Tibial nerve (tissue), 4 donors: Measurements from ENCODE around the gene SMAD6. TPM values are rescaled to one million over a fixed set of nuclear protein-coding genes. Genes with fewer than 3 reads are reported as not detected.

Experiments
- DNase-seq, 2 donors: peaks; one replicate each; pipeline ENCODE4 v3.0.0-alpha.2; 2019; ENCODE audit warnings: low spot score in 2 of 2
- H3K27ac ChIP-seq, 4 donors: fragments of 200-600 bp; sonication (generic) in 3 of 4; one replicate each; pipeline ENCODE4 v1.5.1; 2017 to 2019; ENCODE audit warnings: mild to moderate bottlenecking in 1 of 4
- H3K27me3 ChIP-seq, 2 donors: fragments of 200-600 bp; sonication (generic) in 1 of 2; one replicate each; pipeline versions ENCODE4 v1.5.1 to v1.6.0; 2017 to 2019
- H3K36me3 ChIP-seq, 3 donors: fragments of 200-600 bp; sonication (generic); one replicate each; pipeline ENCODE4 v1.5.1; 2018 to 2019
- H3K4me1 ChIP-seq, 4 donors: fragments of 200-600 bp; sonication (generic) in 3 of 4; one replicate each; pipeline ENCODE4 v1.5.1; 2017 to 2019
- H3K4me3 ChIP-seq, 4 donors: fragments of 200-600 bp; sonication (generic) in 3 of 4; one replicate each; pipeline ENCODE4 v1.5.1; 2017 to 2019; ENCODE audit warnings: mild to moderate bottlenecking in 1 of 4, moderate library complexity in 1 of 4
- H3K9me3 ChIP-seq, 4 donors: fragments of 200-600 bp; sonication (generic) in 3 of 4; one replicate each; pipeline ENCODE4 v1.5.1; 2017 to 2019
- EP300 ChIP-seq, 2 donors: sonication (generic); formaldehyde crosslinking; IDR thresholded peaks; one replicate each; pipeline ENCODE4 v1.6.1; 2017; ENCODE audit warnings: antibody characterized with exemption in 2 of 2, mild to moderate bottlenecking in 1 of 2
- POLR2A ChIP-seq, 2 donors: fragments of 450-650 bp; IDR thresholded peaks; one replicate each; pipeline ENCODE4 v1.6.1; 2017; ENCODE audit warnings: antibody characterized with exemption in 2 of 2, mild to moderate bottlenecking in 2 of 2, moderate library complexity in 2 of 2
- WGBS, 2 donors: methylation state at CpG; one replicate each; pipeline ENCODE4 v1.1.5; 2018; 5-methylcytosine and 5-hydroxymethylcytosine counted together
- total RNA-seq, 4 donors: library from RNA; depleted of rRNA; stranded (reverse); fragments of >200 nt; gene quantifications; one replicate each; pipeline ENCODE4 v1.1.0, GENCODE V29; 2016
- TF ChIP-seq, protein P1 (sequence below), 5 experiments: fragments of 200-600 bp in 3 of 5; fragments of 450-650 bp in 2 of 5; sonication (generic) in 3 of 5; IDR thresholded peaks; one replicate each; pipeline ENCODE4 v1.5.1; 2016 to 2019; ENCODE audit warnings: antibody characterized with exemption in 5 of 5, mild to moderate bottlenecking in 3 of 5, moderate library complexity in 2 of 5

Gene SMAD6
- total RNA-seq, 4 donors from 2014 or later: 41.9 to 57.2 (median 48.6) TPM

DNA sequence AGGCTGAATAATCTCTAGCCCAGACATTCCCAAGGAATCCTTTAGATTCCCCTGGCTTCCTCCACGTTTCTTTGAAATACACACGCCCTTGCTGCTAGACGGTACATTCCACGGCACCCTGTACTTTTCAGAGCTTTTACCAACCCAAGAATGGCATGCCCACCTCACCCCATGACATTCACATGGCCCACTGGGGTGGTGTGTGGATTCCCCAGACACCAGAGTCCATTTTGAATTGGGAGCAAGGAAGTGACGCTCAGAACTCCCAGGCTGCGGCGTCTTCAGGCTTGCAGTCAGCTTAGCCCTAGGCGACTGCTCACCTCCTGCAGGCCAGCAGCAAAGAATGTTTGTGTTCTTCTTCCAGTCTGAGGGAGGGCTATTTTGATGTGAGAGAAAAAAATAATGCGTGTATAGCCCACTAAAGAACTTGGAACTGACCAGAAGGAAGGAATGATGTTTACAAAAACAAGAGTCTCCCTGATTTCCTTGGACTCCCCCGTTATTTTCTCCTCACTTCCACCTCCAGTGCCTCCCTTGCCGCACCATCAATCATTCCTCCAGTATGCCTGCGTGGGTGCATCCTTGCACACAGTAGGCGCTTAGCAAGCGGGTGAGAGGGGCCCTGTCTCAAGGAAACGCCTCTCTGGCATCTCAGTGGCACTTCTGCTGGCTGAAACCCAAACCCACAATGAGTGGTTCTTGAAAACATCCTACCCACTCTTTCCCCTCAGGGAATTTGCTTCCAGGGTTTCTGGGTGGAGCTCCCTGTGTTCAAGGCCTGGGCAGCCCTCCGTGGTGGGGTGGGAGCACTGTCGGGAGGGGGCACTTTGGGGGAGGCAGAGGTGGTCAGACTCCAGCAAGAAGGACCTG is 59.9 kb downstream of the SMAD6 start:
- peaks cover 0 to 75% (median 51%) of the 10 kb centered on the region in 4 donors for H3K4me1 ChIP-seq
- H3K27me3 ChIP-seq: no peaks in the 10 kb centered on the region
- H3K27ac ChIP-seq: peak overlapping the region in 3 of 4 donors; percentile 51 to 67 (median 59)
- no peaks in the 10 kb centered on the region for H3K9me3 ChIP-seq
- peaks cover 0 to 6% (median 0%) of the 10 kb centered on the region in 3 donors for H3K36me3 ChIP-seq
- no peak overlapping the region for H3K4me3 ChIP-seq
- TF ChIP-seq POLR2A (IDR thresholded peaks at IDR 0.05) (no peak), EP300 (IDR thresholded peaks at IDR 0.05) (no peak)
- TF ChIP-seq, protein P1, sequence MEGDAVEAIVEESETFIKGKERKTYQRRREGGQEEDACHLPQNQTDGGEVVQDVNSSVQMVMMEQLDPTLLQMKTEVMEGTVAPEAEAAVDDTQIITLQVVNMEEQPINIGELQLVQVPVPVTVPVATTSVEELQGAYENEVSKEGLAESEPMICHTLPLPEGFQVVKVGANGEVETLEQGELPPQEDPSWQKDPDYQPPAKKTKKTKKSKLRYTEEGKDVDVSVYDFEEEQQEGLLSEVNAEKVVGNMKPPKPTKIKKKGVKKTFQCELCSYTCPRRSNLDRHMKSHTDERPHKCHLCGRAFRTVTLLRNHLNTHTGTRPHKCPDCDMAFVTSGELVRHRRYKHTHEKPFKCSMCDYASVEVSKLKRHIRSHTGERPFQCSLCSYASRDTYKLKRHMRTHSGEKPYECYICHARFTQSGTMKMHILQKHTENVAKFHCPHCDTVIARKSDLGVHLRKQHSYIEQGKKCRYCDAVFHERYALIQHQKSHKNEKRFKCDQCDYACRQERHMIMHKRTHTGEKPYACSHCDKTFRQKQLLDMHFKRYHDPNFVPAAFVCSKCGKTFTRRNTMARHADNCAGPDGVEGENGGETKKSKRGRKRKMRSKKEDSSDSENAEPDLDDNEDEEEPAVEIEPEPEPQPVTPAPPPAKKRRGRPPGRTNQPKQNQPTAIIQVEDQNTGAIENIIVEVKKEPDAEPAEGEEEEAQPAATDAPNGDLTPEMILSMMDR (IDR thresholded peaks at IDR 0.05): no peak
- 56 to 58% methylated on average over 17 of the region's 17 CpGs for WGBS, 2 donors
- no peak for DNase-seq

DNA sequence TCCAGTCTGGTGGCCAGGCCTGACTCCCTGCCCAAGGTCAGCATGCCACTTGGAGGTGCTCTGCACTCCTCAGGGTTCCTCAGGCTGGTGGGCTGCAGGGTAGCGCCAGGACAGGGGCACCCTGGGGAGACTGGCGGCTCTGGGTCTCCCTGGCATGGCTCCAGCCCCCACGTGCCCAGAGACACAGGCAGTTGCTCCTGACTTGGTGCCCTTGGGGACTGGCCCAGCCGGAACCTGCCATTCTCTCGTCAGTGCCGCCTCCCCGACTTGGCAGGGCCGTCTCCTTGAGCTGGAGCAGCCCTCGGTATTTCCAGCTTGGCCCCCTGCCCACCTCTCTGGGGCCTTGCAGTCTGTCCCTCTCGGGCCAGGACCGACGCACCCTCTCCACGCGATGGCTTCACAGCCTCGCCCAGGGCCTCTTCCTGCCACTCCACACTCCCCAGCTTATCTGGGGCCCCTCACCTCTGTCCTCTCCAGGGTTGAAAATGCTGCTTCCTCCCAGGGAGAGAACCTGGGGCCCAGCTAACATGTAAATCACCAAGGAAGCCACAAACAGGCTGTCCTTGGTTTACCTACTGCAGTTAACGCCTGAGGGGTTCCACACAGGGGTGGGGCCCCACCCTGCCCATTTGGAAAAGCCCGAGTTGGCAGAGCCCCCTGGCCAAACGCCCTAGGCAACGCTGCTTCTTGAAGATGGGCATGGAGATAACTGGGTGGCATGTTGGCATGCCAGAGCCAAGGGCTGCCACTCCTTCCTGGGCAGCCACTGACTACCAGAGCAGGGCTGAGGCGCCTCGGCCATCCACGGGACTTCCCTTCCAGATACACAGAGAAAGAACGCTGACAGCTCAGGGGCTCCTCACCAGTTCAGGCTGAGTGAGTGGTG is 61.4 kb downstream of the SMAD6 start:
- Histone ChIP-seq H3K4me1 (peaks cover 0 to 73% (median 51%) of the 10 kb centered on the region in 4 donors), H3K27ac (peak overlapping the region in 3 of 4 donors; percentile 52 to 68 (median 67)), H3K27me3 (no peaks in the 10 kb centered on the region), H3K4me3 (no peak overlapping the region), H3K36me3 (no peaks in the 10 kb centered on the region), H3K9me3 (no peaks in the 10 kb centered on the region)
- WGBS, 2 donors: 35 to 54% methylated on average over 14 to 23 of the region's 23 CpGs
- peak; percentile 44 to 53 for DNase-seq
- TF ChIP-seq, protein P1 (IDR thresholded peaks at IDR 0.05): no peak
- TF ChIP-seq EP300 (IDR thresholded peaks at IDR 0.05) (no peak), POLR2A (IDR thresholded peaks at IDR 0.05) (no peak)

DNA sequence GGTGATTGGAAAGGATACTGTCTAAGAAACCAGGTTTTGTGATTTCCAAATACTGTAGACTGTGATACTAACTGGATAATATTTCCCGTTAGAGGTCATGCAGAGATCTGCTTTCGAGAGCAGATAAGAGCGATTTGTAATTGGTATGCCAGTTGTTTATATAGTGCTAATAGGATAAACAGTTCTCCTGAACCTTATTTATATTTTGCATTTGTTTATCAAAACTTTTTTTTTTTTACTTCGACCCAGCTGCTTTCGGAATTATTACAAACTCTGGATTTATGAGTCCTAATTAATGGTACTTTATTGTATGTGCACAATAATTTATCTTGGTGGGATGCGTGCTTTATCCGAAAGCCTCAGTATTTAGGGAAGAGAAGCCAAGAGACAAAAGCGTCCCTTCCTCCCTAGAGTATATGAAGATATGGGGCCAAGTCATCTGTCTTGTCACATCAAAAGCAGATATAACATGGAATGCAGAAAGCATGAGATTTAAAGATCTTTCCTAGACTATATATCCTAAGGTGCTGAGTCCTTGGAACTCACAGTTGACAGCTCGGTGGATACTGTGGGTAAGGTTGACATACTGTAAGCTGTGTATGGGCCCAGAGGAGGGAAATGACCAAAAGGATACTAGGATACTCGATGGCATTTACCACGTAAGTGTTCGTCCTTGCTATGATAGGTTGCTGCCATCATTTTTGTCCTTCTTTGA is 62.2 kb downstream of the SMAD6 start:
- Histone ChIP-seq H3K4me3 (no peak overlapping the region), H3K36me3 (no peaks in the 10 kb centered on the region), H3K27ac (peak overlapping the region in 2 of 4 donors; percentile 67 to 68), H3K4me1 (peaks cover 0 to 70% (median 51%) of the 10 kb centered on the region in 4 donors), H3K9me3 (no peaks in the 10 kb centered on the region), H3K27me3 (no peaks in the 10 kb centered on the region)
- no peak for TF ChIP-seq POLR2A (IDR thresholded peaks at IDR 0.05)
- no peak for TF ChIP-seq EP300 (IDR thresholded peaks at IDR 0.05)
- TF ChIP-seq, protein P1 (IDR thresholded peaks at IDR 0.05): no peak
- 83 to 86% methylated on average over 12 of the region's 12 CpGs for WGBS, 2 donors
- DNase-seq: no peak

DNA sequence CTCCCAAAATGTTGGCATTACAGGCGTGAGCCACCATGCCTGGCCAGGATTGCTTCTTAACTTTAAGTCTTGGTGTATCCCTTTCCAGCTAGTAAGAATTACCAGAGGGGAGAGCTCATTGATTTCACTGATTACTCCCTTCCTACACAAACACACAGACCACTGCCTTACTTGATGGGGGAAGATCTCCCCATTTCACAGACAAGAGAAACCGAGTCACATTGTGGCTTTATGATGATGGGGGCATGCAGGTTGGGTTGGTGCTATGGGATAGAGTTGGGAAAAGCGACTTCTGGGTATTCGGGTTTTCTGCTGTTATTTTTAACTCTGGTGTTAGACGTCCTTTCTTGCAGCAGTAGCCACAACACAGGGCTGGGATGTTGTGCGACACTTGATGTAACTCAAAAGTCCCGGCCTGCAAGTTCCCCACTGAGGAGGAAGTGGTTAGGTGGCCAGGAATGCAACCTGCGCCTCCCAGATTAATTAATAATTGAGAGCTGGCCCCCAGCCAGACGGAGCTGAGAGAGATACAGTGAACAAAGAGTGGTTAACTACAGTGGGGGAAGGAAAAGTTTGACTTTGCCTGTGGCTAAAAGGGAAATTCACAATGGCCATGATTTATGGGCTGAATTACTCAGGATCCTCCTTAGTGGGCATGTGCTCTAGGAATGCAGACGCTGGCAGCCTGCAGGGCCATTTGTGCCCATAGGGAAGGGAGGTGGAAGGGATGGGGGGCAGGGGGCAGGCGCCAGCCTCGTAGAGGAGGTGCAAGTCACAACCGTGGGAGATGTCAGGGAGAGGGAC is 63.6 kb downstream of the SMAD6 start:
- DNase-seq: no peak
- TF ChIP-seq EP300 (IDR thresholded peaks at IDR 0.05): no peak
- no peak for TF ChIP-seq POLR2A (IDR thresholded peaks at IDR 0.05)
- TF ChIP-seq, protein P1 (IDR thresholded peaks at IDR 0.05): no peak
- H3K4me3 ChIP-seq: no peak overlapping the region
- no peaks in the 10 kb centered on the region for H3K36me3 ChIP-seq
- 31 to 41% methylated on average over 13 of the region's 13 CpGs for WGBS, 2 donors
- peak overlapping the region in 3 of 4 donors; percentile 5 to 41 (median 40) for H3K27ac ChIP-seq
- no peaks in the 10 kb centered on the region for H3K27me3 ChIP-seq
- peaks cover 0 to 66% (median 48%) of the 10 kb centered on the region in 4 donors for H3K4me1 ChIP-seq
- no peaks in the 10 kb centered on the region for H3K9me3 ChIP-seq
